Neural progenitor cell (in vitro differentiated cells): ENCODE results near the gene USP2. TPM values are rescaled to one million over a fixed set of nuclear protein-coding genes. Genes with fewer than 3 reads are reported as not detected.

Experiments
- DNase-seq: peaks from one replicate; pipeline ENCODE4 v3.0.0-alpha.2; 2016; ENCODE audit warnings: low spot score
- H2AFZ ChIP-seq: fragments of 200-600 bp; sonication (generic); replicated peaks from 2 replicates; pipeline ENCODE4 v1.6.1; 2016; ENCODE audit warnings: antibody characterized with exemption
- H3F3A ChIP-seq: fragments of 200-600 bp; sonication (generic); 2 replicates; pipeline ENCODE4 v1.6.1; 2016; ENCODE audit warnings: antibody characterized with exemption, low read depth
- H3K27ac ChIP-seq: fragments of 200-600 bp; sonication (generic); 2 replicates; pipeline ENCODE4 v1.5.1; 2016; ENCODE audit warnings: mild to moderate bottlenecking
- H3K27me3 ChIP-seq: fragments of 200-600 bp; sonication (generic); 2 replicates; pipeline ENCODE4 v1.6.1; 2016; ENCODE audit warnings: mild to moderate bottlenecking, moderate library complexity
- H3K36me3 ChIP-seq: fragments of 200-600 bp; sonication (generic); 2 replicates; pipeline ENCODE4 v1.5.1; 2016
- H3K4me1 ChIP-seq: fragments of 200-600 bp; sonication (generic); 2 replicates; pipeline ENCODE4 v1.6.1; 2016; ENCODE audit warnings: mixed run types
- H3K4me2 ChIP-seq: fragments of 200-600 bp; sonication (generic); 2 replicates; pipeline ENCODE4 v1.6.1; 2016
- H3K4me3 ChIP-seq: fragments of 200-600 bp; sonication (generic); 2 replicates; pipeline ENCODE4 v1.5.1; 2016
- H3K79me2 ChIP-seq: fragments of 200-600 bp; sonication (generic); 2 replicates; pipeline ENCODE4 v1.6.1; 2016; ENCODE audit warnings: low read depth
- H3K9ac ChIP-seq: fragments of 200-600 bp; sonication (generic); 2 replicates; pipeline ENCODE4 v1.6.1; 2016
- H3K9me3 ChIP-seq: fragments of 200-600 bp; sonication (generic); 2 replicates; pipeline ENCODE4 v1.5.1; 2016; ENCODE audit warnings: low read depth
- H4K20me1 ChIP-seq: fragments of 200-600 bp; sonication (generic); 2 replicates; pipeline ENCODE4 v1.6.1; 2016; ENCODE audit warnings: low read depth
- H3K27ac Mint-ChIP-seq: 3 replicates; pipeline ENCODE4 v1.8.0; 2021; ENCODE audit warnings: mixed read lengths
- H3K27me3 Mint-ChIP-seq: 2 replicates; pipeline ENCODE4 v1.8.0; 2022; ENCODE audit warnings: low read depth, mild to moderate bottlenecking, inconsistent platforms, moderate library complexity, mixed read lengths; ENCODE audit not compliant: insufficient read depth
- H3K36me3 Mint-ChIP-seq: 3 replicates; pipeline ENCODE4 v1.8.0; 2021; ENCODE audit warnings: mixed read lengths
- H3K4me1 Mint-ChIP-seq: 3 replicates; pipeline ENCODE4 v1.8.0; 2021; ENCODE audit warnings: mixed read lengths
- H3K4me3 Mint-ChIP-seq: 3 replicates; pipeline ENCODE4 v1.8.0; 2021; ENCODE audit warnings: mild to moderate bottlenecking, moderate library complexity, mixed read lengths
- H3K9me3 Mint-ChIP-seq: 3 replicates; pipeline ENCODE4 v1.8.0; 2020; ENCODE audit warnings: mixed read lengths
- EZH2 ChIP-seq: fragments of 200-600 bp; sonication (generic); IDR thresholded peaks from 2 replicates; pipeline ENCODE4 v1.6.1; 2017; ENCODE audit warnings: antibody characterized with exemption, mild to moderate bottlenecking, moderate library complexity
- EZH2phosphoT487 ChIP-seq: fragments of 200-600 bp; sonication (generic); IDR thresholded peaks from 2 replicates; pipeline ENCODE4 v1.6.1; 2017; ENCODE audit warnings: antibody characterized with exemption
- total RNA-seq: library from RNA; depleted of rRNA; stranded (reverse); fragments of >200 nt; gene quantifications from 2 replicates; pipeline ENCODE4 v1.2.3, GENCODE V29; 2015; ENCODE audit warnings: low replicate concordance
- TF ChIP-seq, protein P1 (sequence below): fragments of 200-600 bp; sonication (generic); IDR thresholded peaks from 2 replicates; pipeline ENCODE4 v1.5.1; 2017; ENCODE audit warnings: antibody characterized with exemption, mild to moderate bottlenecking

The USP2 gene
- total RNA-seq, 1 donor from 2014 or later = 2.6 TPM

DNA sequence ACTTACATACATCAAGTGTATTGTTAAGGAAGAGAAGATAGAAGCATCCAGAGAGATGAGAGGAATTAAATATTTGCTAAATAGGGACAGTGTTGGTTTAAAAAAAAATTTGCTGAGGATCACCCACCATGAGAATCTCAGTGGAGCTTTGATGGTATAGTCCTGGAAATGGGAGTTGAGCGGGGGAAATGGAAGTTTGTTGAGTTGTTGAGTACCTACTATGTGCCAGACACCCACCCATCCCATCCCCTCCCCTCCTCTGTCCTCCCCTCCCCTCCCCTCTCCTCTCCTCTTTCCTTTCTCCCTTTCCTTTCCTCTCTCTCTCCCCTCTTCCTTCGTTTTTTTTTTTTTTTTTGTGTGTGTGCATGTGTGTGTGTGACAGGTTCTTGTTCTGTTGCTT lies 30.3 kb downstream of the USP2 start:
- H3K36me3 ChIP-seq = no peaks in the 10 kb centered on the region
- TF ChIP-seq EZH2 (no peak), EZH2phosphoT487 (no peak)
- TF ChIP-seq, protein P1, sequence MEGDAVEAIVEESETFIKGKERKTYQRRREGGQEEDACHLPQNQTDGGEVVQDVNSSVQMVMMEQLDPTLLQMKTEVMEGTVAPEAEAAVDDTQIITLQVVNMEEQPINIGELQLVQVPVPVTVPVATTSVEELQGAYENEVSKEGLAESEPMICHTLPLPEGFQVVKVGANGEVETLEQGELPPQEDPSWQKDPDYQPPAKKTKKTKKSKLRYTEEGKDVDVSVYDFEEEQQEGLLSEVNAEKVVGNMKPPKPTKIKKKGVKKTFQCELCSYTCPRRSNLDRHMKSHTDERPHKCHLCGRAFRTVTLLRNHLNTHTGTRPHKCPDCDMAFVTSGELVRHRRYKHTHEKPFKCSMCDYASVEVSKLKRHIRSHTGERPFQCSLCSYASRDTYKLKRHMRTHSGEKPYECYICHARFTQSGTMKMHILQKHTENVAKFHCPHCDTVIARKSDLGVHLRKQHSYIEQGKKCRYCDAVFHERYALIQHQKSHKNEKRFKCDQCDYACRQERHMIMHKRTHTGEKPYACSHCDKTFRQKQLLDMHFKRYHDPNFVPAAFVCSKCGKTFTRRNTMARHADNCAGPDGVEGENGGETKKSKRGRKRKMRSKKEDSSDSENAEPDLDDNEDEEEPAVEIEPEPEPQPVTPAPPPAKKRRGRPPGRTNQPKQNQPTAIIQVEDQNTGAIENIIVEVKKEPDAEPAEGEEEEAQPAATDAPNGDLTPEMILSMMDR = no peak
- no peak for DNase-seq
- H3K9me3 ChIP-seq = no peaks in the 10 kb centered on the region
- Mint-ChIP-seq H3K4me1 (peaks cover 64% of the 10 kb centered on the region), H3K4me3 (peak overlapping the region; percentile 6), H3K9me3 (peaks cover 3% of the 10 kb centered on the region), H3K27ac (peak overlapping the region; percentile 48), H3K36me3 (no peaks in the 10 kb centered on the region), H3K27me3 (peaks cover 13% of the 10 kb centered on the region)
- peaks cover 20% of the 10 kb centered on the region for H3K4me1 ChIP-seq
- no peak overlapping the region for H3K27ac ChIP-seq
- no peaks in the 10 kb centered on the region for H4K20me1 ChIP-seq
- no peak overlapping the region for H2AFZ ChIP-seq
- H3K79me2 ChIP-seq = no peaks in the 10 kb centered on the region
- H3K9ac ChIP-seq = no peak overlapping the region
- no peak overlapping the region for H3K4me3 ChIP-seq
- H3F3A ChIP-seq = peaks cover 12% of the 10 kb centered on the region
- peaks cover 5% of the 10 kb centered on the region for H3K27me3 ChIP-seq
- no peak overlapping the region for H3K4me2 ChIP-seq

DNA sequence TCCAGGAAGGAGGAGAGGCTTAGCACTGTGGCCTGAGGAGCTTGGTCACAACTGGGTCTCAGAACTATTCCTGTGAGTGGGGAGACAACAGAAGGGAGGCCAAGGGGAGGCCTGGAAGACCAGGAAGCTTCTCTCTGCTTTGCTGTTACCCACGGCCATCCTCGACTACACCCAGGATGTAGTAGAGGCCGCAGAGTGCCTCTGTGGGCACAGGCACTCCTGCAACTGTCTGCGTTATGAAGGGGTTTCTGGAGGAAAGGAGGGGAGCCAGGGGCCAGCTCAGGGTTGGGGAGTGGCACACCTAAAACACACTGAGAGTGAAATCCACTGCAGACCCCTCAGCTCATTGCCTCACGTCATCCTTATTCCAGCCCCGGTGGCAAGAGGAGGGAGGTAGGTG lies 31.2 kb downstream of the USP2 start:
- Histone ChIP-seq H3K4me3 (no peak overlapping the region), H3K9ac (no peak overlapping the region), H3K79me2 (no peaks in the 10 kb centered on the region), H4K20me1 (no peaks in the 10 kb centered on the region), H3F3A (peaks cover 12% of the 10 kb centered on the region), H2AFZ (no peak overlapping the region), H3K27ac (peak overlapping the region; percentile 3), H3K27me3 (no peaks in the 10 kb centered on the region), H3K4me2 (peak overlapping the region; percentile 23), H3K36me3 (no peaks in the 10 kb centered on the region), H3K9me3 (no peaks in the 10 kb centered on the region), H3K4me1 (peaks cover 15% of the 10 kb centered on the region)
- Mint-ChIP-seq H3K9me3 (peaks cover 3% of the 10 kb centered on the region), H3K36me3 (no peaks in the 10 kb centered on the region), H3K4me1 (peaks cover 55% of the 10 kb centered on the region), H3K4me3 (no peak overlapping the region), H3K27ac (peak overlapping the region; percentile 55), H3K27me3 (peaks cover 15% of the 10 kb centered on the region)
- DNase-seq = no peak
- TF ChIP-seq EZH2phosphoT487 = no peak
- TF ChIP-seq EZH2 = no peak
- TF ChIP-seq, protein P1 = no peak

DNA sequence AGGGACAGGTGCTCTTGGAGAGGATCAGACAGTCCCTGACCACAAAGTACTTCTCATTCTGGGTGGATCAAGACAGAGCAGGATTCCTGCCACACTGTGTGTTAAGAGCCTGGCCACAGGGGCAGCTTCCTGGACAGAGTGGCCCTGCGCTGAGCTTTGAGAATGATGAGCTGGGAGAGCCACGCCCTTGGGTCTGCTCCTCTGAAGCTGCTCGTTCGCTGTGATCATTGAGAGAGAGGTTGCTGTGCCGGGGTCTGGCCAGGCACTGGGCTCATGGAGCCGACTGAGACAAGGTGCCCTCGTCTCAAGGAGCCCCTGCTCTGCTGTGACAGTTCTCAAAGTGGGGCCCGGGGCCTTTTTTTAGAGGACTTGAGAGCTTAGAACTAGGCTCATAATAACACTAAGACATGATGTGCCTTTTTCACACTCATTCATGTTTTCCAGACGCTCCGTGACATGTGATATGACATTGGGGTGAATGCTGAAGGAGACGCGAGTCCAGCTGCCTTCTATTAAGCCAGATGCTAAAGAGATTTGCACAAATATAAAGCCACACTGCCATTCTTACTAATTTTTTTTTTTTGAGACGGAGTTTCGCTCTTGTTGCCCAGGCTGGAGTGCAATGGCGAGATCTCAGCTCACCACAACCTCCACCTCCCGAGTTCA lies 33.4 kb downstream of the USP2 start:
- H3K36me3 ChIP-seq = no peaks in the 10 kb centered on the region
- H3K27ac ChIP-seq = no peak overlapping the region
- Mint-ChIP-seq H3K36me3 (no peaks in the 10 kb centered on the region), H3K4me1 (peaks cover 40% of the 10 kb centered on the region), H3K27me3 (peaks cover 17% of the 10 kb centered on the region), H3K9me3 (peaks cover 3% of the 10 kb centered on the region), H3K4me3 (no peak overlapping the region), H3K27ac (no peak overlapping the region)
- peaks cover 13% of the 10 kb centered on the region for H3K4me1 ChIP-seq
- no peak overlapping the region for H3K4me3 ChIP-seq
- TF ChIP-seq EZH2phosphoT487 (no peak), EZH2 (no peak)
- TF ChIP-seq, protein P1 = no peak
- no peak overlapping the region for H3K9ac ChIP-seq
- no peak for DNase-seq
- H3F3A ChIP-seq = peaks cover 12% of the 10 kb centered on the region
- H3K4me2 ChIP-seq = no peak overlapping the region
- H3K9me3 ChIP-seq = no peaks in the 10 kb centered on the region
- H4K20me1 ChIP-seq = no peaks in the 10 kb centered on the region
- peaks cover 6% of the 10 kb centered on the region for H3K27me3 ChIP-seq
- no peaks in the 10 kb centered on the region for H3K79me2 ChIP-seq
- H2AFZ ChIP-seq = no peak overlapping the region
